ENCODE measurements around the gene ATP1A4. TPM values are rescaled to one million over a fixed set of nuclear protein-coding genes. Genes with fewer than 3 reads are reported as not detected.

Gene ATP1A4
- total and polyA plus RNA-seq, 9 of the 15 experiments (the other 6 are each of a cell fraction or from before 2014, with no cell fraction given) = 0.07 TPM; not detected in 8

DNA sequence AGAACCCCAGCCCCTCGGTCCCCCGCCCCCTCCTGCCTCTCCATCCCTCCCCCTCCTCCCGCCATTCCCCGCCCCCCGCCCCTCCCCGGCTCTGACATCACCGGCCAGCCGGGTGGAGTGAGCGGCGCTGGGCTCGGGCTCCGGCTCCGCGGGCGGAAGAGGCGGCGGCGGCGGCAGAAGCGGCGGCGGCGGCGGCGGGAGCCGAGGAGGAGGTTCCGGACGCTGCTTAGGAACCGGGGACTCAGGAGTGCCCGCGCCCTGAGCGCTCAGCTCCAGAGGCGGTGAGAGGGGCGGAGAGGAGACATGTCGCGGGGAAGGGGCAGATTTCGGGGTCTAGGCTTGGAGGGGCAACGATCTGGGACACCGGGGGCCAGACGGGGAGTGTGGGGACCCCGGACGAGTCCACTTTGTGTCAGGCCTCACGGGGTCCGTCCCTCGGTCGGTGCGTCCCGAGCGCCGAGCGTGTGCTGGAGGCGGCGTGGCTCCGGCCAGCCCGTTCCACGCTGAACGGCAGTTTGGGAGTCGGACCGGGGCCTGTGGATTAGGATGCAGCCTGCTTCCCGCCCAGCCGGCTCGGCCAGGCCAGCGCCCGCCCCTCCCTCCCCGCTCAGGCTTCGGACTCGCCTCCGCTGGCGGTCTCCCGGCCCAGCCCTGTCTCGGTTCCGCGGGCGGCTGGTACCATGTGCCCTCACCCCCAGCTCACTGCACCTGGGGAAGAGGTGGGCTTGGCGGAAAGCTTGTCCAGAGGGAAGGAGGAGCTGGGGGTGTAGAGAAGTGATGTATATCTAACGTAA is 54.0 kb downstream of the ATP1A4 start, which contains the start of gene PEA15 (continued):
- TF ChIP-seq ZNF197 (CRISPR knock-in tag; IDR thresholded peaks at IDR 0.05; ENCODE audit: low read depth) (no peak), U2AF2 (optimal IDR thresholded peaks at IDR 0.05; ENCODE audit: low read depth, low read length) (no peak), ZNF764 (CRISPR knock-in tag; IDR thresholded peaks at IDR 0.05; ENCODE audit: low read depth) (no peak), ZNF165 (CRISPR knock-in tag; IDR thresholded peaks at IDR 0.05; ENCODE audit: borderline replicate concordance) (no peak), RBBP5 (IDR thresholded peaks at IDR 0.05; ENCODE audit: borderline replicate concordance, insufficient read depth, low read length, poor library complexity, severe bottlenecking) (no peak), NFYB (IDR thresholded peaks at IDR 0.05; ENCODE audit: extremely low read depth, insufficient read length) (no peak), NBN (IDR thresholded peaks at IDR 0.05; ENCODE audit: low read depth) (no peak), NUFIP1 (IDR thresholded peaks at IDR 0.05; ENCODE audit: partially characterized antibody) (no peak), KAT7 (CRISPR knock-in tag; IDR thresholded peaks at IDR 0.05; ENCODE audit: borderline replicate concordance) (peak; percentile 81; the same call in 1 of the 2 replicates), JUN (IDR thresholded peaks at IDR 0.05; ENCODE audit: borderline replicate concordance, low read depth, low read length) (no peak), JUN (CRISPR knock-in tag; IDR thresholded peaks at IDR 0.05; ENCODE audit: borderline replicate concordance) (no peak), SRF (CRISPR knock-in tag; IDR thresholded peaks at IDR 0.05) (no peak)
- TF ChIP-seq, protein P1, sequence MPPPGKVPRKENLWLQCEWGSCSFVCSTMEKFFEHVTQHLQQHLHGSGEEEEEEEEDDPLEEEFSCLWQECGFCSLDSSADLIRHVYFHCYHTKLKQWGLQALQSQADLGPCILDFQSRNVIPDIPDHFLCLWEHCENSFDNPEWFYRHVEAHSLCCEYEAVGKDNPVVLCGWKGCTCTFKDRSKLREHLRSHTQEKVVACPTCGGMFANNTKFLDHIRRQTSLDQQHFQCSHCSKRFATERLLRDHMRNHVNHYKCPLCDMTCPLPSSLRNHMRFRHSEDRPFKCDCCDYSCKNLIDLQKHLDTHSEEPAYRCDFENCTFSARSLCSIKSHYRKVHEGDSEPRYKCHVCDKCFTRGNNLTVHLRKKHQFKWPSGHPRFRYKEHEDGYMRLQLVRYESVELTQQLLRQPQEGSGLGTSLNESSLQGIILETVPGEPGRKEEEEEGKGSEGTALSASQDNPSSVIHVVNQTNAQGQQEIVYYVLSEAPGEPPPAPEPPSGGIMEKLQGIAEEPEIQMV (tag; conservative IDR thresholded peaks at IDR 0.05; ENCODE audit: low read depth) = no peak
- TF ChIP-seq, protein P2, sequence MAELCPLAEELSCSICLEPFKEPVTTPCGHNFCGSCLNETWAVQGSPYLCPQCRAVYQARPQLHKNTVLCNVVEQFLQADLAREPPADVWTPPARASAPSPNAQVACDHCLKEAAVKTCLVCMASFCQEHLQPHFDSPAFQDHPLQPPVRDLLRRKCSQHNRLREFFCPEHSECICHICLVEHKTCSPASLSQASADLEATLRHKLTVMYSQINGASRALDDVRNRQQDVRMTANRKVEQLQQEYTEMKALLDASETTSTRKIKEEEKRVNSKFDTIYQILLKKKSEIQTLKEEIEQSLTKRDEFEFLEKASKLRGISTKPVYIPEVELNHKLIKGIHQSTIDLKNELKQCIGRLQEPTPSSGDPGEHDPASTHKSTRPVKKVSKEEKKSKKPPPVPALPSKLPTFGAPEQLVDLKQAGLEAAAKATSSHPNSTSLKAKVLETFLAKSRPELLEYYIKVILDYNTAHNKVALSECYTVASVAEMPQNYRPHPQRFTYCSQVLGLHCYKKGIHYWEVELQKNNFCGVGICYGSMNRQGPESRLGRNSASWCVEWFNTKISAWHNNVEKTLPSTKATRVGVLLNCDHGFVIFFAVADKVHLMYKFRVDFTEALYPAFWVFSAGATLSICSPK (IDR thresholded peaks at IDR 0.05; ENCODE audit: borderline replicate concordance) = no peak
- TF ChIP-seq, protein P3, sequence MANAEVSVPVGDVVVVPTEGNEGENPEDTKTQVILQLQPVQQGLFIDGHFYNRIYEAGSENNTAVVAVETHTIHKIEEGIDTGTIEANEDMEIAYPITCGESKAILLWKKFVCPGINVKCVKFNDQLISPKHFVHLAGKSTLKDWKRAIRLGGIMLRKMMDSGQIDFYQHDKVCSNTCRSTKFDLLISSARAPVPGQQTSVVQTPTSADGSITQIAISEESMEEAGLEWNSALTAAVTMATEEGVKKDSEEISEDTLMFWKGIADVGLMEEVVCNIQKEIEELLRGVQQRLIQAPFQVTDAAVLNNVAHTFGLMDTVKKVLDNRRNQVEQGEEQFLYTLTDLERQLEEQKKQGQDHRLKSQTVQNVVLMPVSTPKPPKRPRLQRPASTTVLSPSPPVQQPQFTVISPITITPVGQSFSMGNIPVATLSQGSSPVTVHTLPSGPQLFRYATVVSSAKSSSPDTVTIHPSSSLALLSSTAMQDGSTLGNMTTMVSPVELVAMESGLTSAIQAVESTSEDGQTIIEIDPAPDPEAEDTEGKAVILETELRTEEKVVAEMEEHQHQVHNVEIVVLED (CRISPR knock-in tag; IDR thresholded peaks at IDR 0.05) = no peak
- TF ChIP-seq, protein P4, sequence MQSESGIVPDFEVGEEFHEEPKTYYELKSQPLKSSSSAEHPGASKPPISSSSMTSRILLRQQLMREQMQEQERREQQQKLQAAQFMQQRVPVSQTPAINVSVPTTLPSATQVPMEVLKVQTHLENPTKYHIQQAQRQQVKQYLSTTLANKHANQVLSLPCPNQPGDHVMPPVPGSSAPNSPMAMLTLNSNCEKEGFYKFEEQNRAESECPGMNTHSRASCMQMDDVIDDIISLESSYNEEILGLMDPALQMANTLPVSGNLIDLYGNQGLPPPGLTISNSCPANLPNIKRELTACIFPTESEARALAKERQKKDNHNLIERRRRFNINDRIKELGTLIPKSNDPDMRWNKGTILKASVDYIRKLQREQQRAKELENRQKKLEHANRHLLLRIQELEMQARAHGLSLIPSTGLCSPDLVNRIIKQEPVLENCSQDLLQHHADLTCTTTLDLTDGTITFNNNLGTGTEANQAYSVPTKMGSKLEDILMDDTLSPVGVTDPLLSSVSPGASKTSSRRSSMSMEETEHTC (IDR thresholded peaks at IDR 0.05) = no peak
- TF ChIP-seq, protein P5, sequence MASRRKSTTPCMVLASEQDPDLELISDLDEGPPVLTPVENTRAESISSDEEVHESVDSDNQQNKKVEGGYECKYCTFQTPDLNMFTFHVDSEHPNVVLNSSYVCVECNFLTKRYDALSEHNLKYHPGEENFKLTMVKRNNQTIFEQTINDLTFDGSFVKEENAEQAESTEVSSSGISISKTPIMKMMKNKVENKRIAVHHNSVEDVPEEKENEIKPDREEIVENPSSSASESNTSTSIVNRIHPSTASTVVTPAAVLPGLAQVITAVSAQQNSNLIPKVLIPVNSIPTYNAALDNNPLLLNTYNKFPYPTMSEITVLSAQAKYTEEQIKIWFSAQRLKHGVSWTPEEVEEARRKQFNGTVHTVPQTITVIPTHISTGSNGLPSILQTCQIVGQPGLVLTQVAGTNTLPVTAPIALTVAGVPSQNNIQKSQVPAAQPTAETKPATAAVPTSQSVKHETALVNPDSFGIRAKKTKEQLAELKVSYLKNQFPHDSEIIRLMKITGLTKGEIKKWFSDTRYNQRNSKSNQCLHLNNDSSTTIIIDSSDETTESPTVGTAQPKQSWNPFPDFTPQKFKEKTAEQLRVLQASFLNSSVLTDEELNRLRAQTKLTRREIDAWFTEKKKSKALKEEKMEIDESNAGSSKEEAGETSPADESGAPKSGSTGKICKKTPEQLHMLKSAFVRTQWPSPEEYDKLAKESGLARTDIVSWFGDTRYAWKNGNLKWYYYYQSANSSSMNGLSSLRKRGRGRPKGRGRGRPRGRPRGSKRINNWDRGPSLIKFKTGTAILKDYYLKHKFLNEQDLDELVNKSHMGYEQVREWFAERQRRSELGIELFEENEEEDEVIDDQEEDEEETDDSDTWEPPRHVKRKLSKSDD (conservative IDR thresholded peaks at IDR 0.05; ENCODE audit: low read length) = no peak

All from K562 (cell line).